COLO668 (cell line): Measurements from ENCODE around the gene PFDN1.

Experiments used
- DNase-seq: peaks from one replicate; lab custom pipeline; 2025; ENCODE audit not compliant: unreplicated experiment; lab: John Stamatoyannopoulos, UW

Gene PFDN1

DNA sequence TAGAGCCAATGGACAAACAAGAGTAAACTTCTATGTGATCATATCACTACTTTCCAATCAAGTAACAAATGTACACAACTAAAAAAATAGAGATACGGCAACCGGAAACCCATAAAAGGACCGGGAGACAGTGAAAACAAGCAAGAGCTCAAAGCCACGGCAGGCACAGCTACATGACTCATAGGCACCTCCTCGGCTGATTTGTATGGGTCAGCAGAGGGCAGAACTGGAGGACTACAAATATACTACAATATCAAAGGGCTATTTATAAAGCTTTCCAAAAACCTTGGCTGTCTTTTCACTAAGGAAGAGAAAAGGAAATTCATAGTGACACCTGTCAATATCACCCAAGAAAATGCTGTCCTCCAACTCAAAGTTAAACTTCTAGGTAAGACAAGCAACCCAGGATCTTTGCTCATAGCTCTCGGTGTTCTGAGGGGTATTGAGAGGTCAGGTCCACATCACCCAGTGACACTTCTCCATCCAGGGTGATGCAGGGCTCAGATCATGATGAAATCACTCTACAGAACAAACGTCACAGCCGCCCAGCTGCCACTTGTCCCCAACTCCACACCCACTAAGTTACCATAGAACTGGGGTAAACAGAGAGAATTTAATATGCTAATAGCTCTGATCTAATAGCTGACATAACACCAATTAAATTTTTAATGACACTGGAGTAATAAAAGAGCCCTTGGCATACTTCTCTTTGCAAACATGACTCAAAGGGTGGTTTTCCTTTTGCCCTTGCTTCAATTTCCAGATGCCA, 41.3 kb downstream of the PFDN1 start:
- DNase-seq: peak; percentile 42

- no peak for DNase-seq
Measured at GRCh38 chr5:140260089-140260656, 42.7 kb downstream of the PFDN1 start.

GRCh38 chr5:140259500-140259899, 43.4 kb downstream of the PFDN1 start:
- DNase-seq: no peak

DNA sequence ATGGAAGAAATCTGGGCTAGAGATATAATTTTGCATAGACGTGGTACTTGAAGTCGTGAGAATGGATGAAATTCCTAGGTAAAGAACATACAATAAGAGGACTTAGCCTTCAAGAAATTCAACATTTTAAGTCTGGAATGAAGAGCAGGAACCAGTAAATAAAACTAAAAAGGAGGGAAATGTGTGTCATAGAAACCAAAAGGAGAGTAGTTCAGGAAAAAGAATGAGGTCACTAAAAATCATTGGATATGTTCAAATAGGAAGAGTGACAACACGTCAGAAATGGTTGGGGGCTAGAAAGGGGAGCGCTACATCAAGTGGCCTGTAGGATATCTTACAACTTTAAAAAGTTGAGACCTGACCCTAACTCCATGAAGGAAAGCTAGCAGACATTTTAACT, 44.0 kb downstream of the PFDN1 start:
- no peak for DNase-seq

- DNase-seq: no peak
Measured at GRCh38 chr5:140258016-140258415, 44.9 kb downstream of the PFDN1 start.

DNA sequence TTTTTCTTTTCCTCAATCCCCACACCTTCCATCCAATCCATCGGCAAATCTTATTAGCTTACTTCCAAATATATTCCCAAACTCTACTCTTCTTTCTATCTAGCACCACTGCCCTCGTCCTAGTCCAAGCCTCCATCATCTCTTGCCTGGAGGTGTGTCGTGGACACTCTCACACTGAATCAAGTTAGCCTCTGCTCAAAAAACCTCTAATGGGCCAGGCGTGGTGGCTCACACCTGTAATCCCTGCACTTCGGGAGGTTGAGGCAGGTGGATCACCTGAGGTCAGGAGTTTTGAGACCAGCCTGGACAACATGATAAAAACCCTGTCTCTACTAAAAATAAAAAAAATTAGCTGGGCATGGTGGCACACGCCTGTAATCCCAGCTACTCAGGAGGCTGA, 46.2 kb downstream of the PFDN1 start:
- no peak for DNase-seq

GRCh38 chr5:140255460-140256157, 47.3 kb downstream of the PFDN1 start:
- no peak for DNase-seq

DNA sequence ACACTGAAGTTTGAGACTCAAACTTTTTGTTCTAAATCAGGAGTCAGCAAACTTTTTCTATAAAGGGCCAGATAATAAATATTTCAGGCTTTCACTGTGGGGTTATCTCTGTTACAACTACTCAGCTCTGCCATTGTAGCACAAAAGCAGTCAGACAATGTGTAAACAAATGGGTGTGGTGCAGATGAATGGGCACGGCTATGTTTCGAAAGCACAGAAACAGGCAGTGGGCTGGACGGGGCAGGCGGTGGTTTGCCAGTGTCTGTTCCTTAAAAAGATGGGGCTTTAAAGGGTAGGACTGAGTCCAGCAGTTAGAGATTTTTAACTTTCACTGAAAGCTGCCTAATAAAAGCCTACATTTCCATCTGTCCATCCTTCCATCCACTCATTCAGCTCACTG, 48.9 kb downstream of the PFDN1 start:
- peak; percentile 12 for DNase-seq

- no peak for DNase-seq
Measured at GRCh38 chr5:140252470-140253126, 50.3 kb downstream of the PFDN1 start.

DNA sequence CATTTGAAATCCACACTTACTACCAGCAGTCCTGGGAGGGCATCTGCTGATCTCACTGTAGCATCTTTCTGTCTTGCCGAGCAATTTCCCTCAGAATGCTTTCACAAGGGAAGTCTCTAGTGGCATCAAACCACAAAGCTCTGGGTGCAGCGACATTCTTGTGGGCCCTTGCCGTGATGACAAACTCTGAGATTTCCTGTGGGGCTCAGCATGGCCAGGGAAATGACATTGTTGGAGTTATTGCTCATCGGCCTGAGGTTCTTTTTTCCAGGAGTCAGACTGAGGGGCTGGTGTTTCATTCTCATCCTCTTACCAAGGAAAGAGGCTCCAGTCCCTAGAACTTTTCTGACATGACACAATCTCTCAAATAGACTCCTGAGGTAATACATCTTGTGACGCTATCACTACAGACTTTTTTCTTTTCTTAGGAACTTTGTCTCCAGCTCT, 51.4 kb downstream of the PFDN1 start:
- DNase-seq: no peak

DNA sequence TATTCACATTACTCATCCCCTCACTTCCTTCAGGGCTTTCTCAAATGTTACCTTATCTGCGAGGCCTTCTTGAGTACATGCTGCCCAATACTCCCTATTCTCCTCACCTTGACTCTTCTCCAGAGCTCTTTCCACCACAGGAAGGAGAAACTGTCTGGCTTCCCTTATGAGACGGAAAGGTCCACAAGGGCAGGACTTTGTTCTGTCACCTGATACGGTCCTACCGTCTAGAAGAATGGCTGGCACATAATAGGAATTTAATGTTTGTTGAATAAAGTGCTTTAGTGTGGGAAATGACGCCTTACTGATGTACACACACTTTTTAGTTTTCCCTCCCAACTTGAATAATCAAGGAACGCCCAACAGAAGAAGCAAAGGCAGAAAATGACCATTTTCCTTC, 52.5 kb downstream of the PFDN1 start:
- no peak for DNase-seq

DNA sequence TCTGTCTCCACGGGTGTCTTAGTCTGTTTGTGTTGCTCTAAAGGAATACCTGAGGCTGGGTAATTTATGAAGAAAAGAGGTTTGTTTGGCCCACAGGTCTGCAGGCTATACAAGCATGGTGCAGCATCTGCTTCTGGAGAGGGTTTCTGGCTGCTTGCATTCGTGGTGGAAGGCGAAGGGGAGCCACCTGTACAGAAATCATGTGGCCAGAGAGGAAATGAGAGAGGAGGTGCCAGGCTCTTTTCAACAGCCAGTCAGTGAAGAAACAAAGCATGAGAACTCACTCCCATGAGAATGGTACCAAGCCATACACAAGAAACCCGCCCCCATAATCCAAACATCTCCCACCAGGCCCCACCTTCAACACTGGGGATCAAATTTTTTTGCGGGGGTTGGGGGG, 53.4 kb downstream of the PFDN1 start:
- DNase-seq: no peak

GRCh38 chr5:140248414-140248813, 54.5 kb downstream of the PFDN1 start:
- no peak for DNase-seq

- DNase-seq: no peak
Measured at GRCh38 chr5:140246378-140247122, 56.4 kb downstream of the PFDN1 start.

DNA sequence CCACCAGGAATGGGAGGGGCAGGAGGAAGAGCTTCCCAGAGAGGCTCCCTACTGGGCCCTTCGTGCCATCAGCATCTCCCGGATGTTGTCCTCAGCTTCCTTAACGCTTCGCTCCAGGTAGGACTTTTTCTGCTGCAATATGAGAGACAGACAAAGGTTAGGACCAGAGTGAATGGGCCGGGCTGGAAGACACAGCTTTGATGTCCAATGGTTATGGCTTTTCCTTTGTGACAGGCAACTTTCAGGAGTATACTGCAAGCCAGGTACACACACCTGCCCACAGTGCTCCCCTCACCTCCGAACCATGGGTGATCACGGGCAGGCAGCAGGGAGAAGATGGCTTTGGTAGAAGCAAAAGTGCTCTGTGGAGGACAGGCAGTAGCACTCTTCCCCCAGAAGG, 57.0 kb downstream of the PFDN1 start:
- no peak for DNase-seq

GRCh38 chr5:140245341-140245740, 57.6 kb downstream of the PFDN1 start:
- no peak for DNase-seq

GRCh38 chr5:140244525-140245025, 58.3 kb downstream of the PFDN1 start:
- peak; percentile 71 for DNase-seq

GRCh38 chr5:140243706-140244250, 59.1 kb downstream of the PFDN1 start:
- peak; percentile 82 for DNase-seq

DNA sequence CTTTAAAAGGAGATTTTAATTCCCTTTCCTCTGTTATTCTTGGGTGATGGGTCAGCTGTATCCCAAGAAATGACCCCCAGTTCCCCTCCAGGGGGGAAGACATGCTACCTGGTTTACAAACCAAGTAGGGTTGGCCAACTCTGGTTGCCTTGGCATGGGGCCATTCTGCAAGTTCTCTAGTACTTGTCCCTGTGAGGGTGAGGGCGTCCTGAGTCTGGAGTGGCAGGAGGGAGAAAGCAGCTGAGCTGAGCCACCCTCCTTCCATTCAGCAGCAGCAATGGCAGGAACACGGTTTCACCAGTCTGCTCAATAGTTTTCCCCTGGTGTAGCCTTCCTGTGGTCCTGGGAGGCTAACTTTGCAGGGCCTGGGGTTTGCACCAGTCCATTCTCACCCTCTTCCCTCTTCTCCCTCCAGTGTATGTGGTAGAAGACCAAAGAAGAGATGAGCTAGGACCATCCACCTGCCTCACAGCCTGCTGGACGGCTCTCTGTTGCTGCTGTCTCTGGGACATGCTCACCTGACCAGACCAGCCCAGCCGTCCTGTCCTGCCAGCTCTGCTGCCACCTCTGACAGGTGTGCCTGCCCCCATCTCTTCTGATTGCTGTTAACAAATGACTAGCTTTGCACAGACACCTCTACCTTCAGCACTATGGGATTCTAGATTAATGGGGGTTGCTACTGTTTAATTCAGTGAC, 59.9 kb downstream of the PFDN1 start:
- DNase-seq: peak; percentile 6

GRCh38 chr5:140242099-140242498, 60.8 kb downstream of the PFDN1 start:
- no peak for DNase-seq
